GM18508 (cell line): ENCODE data around the gene MKI67.

Experiments
- ATAC-seq: cut with Tn5 transposase; IDR thresholded peaks from one replicate; pipeline ENCODE4 v1.9.1; 2021; ENCODE audit warnings: moderate number of reproducible peaks; ENCODE audit not compliant: insufficient read depth, unreplicated experiment

Gene MKI67

DNA sequence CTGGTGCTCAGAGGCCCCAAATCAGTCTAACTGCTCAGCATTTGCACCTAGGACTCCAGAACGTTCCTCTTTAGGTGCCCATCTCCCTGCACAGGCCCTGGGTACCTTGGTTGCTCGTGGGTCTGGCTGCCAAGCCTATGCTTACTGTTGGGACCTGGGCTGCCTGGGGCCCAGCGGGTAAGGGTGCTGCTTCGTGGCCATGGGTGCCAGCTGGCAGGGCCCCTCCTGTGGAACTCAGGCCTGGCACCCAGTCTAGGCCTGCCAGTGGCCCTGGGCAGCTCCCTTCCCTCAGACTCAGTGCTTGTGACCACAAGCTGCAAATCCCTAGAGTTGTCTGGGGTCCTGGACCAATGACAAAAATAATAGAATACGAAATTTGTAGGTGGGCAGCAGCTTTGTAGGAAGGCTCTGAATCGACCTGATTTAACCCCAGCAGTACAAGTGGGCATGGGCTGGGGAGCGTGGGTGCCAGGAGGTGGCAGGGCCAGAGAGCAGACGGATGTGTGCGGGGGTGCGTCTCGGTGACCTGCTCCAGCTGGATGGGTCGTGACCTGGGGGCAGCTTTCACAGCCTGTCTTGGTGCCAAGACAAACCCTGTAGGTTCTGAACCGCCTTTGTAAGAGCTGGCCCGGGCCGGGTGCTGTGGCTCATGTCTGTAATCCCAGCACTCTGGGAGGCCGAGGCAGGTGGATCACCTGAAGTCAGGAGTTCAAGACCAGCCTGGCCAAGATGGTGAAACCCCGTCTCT lies 69.7 kb downstream of the MKI67 start:
- no peak for ATAC-seq

DNA sequence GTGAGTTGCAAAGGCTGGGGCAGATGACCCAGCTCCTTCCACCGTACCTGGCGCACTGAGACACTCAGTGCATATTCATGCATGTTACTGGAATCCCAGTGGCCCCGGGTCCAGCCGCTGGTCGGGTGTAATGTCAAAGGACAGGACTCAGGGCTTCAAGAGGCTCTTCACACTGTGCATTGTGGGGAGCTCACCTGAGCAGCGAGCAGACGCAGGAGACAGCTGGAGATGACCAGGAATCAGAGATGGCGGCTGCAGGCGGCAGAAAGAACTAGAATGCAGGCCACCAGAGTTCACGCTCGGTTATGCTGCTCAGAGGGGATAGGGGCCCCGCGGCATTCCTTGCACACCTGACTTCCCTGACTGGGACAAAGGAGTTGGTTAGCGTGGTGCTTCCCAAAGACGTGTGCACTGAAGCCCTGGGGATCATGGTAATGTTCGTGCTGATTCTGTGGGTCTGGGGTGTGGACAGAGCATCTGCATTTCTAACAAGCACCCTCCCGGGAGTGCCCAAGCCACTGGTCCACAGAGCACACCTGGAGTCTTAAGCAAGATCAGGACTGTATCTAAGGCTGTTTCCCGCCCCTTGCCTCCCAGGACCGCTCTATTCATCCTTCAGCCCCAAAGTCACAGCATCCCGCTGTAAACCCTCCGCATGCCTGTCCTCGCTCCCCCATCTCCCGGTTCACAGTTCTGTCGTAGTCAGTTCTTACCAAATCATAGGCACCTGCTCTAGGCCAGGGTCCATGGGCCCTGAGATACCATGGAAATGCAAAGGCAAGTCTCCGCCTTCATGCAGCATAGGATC lies 71.0 kb downstream of the MKI67 start:
- no peak for ATAC-seq

DNA sequence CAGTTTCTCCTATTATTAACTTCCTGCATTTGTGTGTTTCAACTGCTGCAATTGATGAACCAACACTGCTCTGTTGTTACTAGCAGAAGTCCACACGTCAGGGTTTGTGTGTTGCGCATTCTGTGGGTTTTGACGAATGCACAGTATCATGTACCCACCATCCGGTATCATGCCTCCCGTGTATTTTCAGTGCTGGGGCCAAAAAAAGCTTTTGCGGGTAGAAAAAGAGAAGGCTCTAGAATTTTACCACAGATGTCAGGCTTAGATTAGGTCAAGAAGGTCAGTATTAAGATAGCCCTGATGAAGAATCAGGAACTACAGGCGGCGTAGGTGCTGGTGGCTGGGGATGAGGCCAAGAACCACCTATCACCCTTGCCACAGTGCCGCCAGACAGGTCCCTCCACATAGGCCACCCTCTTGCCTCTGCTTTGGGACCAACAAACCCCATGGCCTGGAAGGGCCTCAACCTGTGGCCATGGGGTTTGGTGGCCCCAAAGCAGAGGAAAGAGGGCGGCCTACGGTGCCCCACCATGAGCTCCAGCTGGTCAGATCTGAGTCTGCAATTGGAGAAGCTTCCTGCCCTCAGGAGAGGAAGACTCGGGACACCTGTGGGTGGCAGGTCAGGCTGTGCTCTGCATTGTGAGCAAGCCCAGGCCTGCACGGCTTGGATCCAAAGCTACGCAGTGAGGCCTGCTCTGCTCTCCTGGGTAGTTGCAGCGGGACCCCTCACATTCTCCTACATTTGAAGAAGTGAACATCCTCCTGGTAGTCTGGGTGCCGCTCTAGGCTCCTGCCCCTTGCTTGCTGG lies 71.9 kb downstream of the MKI67 start:
- no peak for ATAC-seq

DNA sequence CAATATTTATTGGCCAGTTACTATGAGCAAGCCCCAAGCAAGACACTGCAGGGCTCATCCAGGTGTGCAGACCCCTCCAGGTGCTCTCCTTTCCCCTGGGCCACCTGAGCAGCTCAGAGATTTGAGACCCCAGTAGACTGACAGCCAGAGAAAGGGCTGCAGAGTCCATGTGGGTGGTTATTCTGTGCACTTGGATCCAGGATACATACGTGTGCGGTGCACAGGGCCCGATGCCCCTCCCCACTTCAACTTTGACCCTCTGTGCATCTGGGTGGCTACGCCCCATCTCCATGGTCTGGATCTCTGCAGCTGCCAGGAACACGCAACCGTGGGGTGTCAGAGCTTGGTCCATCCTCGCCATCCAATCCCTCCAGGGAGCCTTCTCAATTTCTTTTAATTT lies 72.9 kb downstream of the MKI67 start:
- no peak for ATAC-seq

DNA sequence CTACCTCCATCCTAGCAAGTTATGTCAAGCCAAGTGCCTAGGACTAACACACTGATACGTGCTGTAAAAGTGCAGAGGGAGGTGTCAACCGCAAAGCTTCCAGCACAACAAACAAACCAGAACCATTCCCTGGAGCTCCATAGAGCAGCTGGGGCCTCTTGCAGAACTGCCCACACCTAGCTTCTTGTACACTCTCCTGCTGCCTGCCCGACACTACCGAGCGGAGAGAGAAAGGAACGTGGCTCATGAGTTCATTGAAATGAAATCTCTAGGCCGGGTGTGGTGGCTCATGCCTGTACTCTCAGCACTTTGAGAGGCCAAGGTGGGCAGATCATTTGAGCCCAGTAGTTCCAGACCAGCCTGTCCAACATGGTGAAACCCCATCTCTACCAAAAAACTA lies 73.5 kb downstream of the MKI67 start:
- ATAC-seq, result no peak

DNA sequence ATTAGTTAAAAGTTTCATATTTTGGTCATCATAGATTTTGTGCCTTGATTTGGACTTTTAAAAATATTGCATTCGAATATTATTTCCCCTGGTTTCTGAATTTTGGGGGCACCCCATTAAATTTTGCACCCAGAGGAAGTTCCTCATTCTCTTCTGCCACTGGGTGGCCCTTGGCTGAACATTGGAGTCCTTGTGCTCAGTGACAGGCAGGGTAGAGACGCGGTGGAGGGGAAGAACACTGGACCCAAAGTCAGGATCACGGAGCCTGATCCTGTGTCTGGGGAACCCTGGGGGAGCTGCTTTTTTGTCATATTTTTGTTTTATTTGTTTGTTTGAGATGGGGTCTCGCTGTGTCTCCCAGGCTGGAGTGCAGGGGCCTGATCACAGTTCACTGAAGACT lies 74.7 kb downstream of the MKI67 start:
- ATAC-seq, result no peak

DNA sequence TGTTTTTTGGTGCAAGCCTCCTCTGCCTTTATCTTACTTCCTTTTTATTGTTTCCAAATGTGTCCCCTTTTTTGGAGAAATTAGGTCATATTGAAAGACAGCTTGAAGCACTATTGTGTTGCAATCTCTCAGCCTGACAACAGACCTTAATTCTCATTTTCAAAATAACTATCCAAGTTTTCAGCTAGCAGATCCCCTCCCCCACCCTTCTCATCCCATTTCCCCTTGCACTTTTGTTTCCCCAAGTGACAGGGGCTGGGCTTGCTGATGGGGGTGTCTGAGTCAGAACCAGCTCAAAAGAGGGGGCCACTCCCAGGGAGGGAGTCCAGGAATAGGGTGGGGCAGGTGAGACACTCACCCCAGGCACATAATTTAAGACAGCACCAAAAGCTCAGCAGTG lies 75.3 kb downstream of the MKI67 start:
- no peak for ATAC-seq

DNA sequence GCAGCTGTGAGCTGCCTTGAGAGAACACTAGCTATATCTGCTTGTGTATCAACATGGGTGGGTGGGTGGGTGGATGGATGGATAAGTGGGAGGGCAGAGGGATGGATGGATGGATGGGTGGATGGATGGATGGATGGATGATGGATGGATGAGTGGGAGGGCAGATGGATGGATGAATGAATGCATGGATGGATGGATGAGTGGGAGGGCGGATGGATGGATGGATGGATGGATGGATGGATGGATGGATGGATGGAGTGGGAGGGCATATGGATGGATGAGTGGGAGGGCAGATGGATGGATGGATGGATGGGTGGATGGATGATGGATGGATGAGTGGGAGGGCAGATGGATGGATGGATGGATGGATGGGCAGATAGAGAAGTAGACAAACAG lies 76.1 kb downstream of the MKI67 start:
- ATAC-seq, result no peak

DNA sequence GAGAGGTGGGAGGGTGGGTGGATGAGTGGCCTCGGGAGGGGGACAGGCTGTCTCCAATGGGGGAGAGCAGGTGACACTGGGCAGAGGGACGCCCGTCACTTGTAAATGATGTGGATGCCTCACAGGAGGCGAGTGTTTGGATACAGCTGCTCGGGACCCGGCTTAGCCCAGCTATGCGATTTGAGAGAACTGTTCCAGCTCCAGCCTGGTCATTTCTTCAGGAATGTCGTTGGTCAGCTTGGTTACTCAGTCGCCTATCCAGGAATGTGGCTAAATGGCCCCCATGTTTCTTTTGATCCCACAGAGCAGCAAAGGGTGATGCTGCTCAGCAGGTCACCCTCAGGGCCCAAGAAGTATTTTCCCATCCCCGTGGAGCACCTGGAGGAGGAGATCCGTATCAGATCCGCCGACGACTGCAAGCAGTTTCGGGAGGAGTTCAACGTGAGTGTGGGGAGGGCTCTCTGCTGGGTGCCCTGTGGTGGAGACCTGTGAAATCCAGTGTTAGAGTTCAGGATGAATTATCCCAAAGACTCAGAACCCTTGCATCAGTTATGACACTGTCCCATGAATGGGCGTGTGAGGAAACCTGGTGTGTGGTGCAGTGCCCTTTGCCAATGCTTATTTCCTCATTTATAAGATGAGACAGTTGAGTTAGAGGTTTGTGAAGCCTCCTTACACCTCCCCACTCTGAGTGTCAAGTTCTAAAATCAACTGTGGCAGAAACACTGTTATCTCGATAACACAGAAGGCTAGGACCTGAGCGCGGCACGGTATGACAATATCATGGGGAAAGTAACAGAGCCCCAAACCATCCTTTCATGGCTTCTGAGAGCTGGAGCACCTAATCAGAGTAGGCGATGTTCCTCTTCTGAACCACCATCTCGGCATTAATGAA lies 76.8 kb downstream of the MKI67 start:
- no peak for ATAC-seq

DNA sequence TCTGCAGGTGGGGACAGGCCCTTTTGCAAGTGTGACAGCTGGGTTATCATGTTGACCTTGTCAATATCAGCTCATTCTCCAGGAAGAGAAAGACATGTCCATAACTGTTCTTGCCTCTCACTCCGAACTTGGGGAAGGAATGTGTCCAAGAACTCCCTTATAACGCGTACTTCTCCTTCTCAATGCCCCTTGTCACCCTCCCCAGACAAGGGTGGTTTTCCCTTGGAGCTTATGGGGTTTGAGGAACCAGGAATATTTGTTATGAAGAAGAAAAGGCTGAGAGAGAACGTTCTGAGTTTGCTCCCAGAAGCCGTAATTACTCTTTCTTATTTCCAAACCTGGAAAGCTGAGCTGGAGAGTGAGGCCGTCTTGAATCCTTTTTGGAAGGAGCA lies 77.4 kb downstream of the MKI67 start:
- peak; percentile 5 for ATAC-seq

DNA sequence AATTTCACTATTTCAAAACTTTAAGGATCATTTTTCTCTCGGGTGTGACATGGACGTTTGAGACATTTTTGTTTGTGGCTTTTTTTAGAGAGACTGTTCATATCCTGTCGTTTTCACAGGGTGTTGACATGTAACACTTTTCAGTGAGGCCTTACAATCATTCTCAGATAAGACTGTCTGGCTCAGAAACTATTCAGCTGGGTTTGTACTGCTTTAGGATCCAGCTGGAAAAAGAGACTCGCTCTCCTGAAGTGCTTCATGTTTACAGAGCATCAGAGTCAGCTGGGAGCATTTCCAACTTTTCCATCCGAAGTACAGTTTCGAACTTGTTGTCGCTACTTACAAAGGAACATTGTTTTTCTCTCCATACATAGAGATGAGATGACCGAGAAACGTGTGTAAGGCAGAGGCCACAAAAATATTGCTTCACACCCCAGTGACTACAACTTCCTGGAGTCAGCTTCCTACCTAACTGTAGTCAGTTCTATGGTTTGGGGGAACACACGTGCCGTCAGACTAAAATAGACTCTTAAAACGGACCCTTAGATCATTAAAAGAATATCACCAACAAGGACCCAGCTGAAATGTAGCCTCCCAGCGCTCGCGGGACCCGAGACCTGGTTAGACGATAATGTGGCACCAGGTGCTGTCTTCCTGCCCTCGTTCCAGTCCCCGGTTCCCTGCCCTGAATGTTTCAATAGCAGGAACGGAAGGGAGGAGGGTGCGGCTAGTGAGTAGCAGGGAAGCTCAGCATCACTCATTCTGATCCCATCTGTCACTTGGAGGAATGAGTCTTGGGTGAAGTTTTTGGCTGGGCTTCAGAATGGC lies 78.0 kb downstream of the MKI67 start:
- ATAC-seq, result peak; percentile 27

DNA sequence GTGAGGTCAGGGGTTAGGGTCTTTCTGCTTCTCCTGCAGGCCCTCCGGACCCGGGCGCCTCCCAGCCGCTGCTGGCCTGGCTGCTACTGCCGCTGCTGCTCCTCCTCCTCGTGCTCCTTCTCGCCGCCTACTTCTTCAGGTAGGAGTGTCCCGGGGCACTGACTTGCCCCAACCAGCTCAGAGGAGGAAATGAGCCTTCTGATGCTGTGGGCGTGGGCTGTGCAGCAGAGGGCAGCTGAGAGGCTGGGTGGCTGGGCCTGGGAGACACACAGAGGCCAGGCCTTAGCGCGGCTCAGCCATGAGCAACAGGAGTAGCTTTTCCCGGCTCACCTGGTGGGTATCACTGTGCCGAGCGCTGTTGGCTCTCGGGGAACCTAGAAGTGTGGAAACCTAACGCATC lies 78.9 kb downstream of the MKI67 start:
- peak; percentile 94 for ATAC-seq

DNA sequence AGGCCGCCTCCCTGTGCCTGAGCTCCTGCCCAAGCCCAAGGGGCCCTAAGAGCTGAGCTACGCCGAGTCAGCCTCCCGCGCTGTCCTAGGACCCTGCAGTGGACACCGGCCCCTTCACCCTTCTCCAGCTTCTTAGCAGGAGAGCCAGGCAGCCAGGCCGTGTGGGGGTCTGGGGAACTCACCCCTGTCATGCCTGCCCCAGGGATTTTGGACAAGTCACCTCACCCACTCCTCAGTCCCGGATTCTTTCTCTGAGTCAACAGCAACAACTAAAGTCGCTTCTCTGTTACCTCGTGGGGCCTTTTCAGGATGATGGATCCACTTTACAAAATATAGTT lies 79.3 kb downstream of the MKI67 start:
- ATAC-seq, result no peak
